ENCODE results near the gene NEDD9.

NEDD9 gene

GRCh38 chr6:11214901-11215300, 17.6 kb downstream of the NEDD9 start:
- no peak for DNase-seq

GRCh38 chr6:11214084-11214833, 18.2 kb downstream of the NEDD9 start:
- DNase-seq = no peak

GRCh38 chr6:11213422-11214021, 18.9 kb downstream of the NEDD9 start:
- no peak for DNase-seq

GRCh38 chr6:11212664-11213063, 19.8 kb downstream of the NEDD9 start:
- DNase-seq = peak; percentile 41

GRCh38 chr6:11211254-11211653, 21.2 kb downstream of the NEDD9 start:
- DNase-seq = no peak

GRCh38 chr6:11210386-11211138, 21.9 kb downstream of the NEDD9 start:
- no peak for DNase-seq

- peak; percentile 62 for DNase-seq
Observed at GRCh38 chr6:11209906-11210305, 22.6 kb downstream of the NEDD9 start.

- no peak for DNase-seq
Observed at GRCh38 chr6:11209369-11209768, 23.1 kb downstream of the NEDD9 start.

- no peak for DNase-seq
Observed at GRCh38 chr6:11208854-11209253, 23.6 kb downstream of the NEDD9 start.

- no peak for DNase-seq
Observed at GRCh38 chr6:11208267-11208666, 24.2 kb downstream of the NEDD9 start.

- DNase-seq = peak; percentile 99
Observed at GRCh38 chr6:11207199-11207968, 25.1 kb downstream of the NEDD9 start.

GRCh38 chr6:11206576-11206975, 25.9 kb downstream of the NEDD9 start:
- DNase-seq = no peak

GRCh38 chr6:11204794-11205366, 27.6 kb downstream of the NEDD9 start:
- no peak for DNase-seq

- DNase-seq = no peak
Observed at GRCh38 chr6:11204005-11204399, 28.5 kb downstream of the NEDD9 start.

GRCh38 chr6:11203306-11204004, 29.0 kb downstream of the NEDD9 start:
- DNase-seq = no peak

GRCh38 chr6:11202513-11203305, 29.8 kb downstream of the NEDD9 start:
- no peak for DNase-seq

- no peak for DNase-seq
Observed at GRCh38 chr6:11201772-11202512, 30.5 kb downstream of the NEDD9 start.

- DNase-seq = no peak
Observed at GRCh38 chr6:11201015-11201414, 31.5 kb downstream of the NEDD9 start.

- DNase-seq = peak; percentile 68
Observed at GRCh38 chr6:11200356-11200755, 32.1 kb downstream of the NEDD9 start.

All from fibroblast of skin of right quadriceps (primary cell).